GM12874 (cell line): ENCODE data around the gene KIF1A.

ENCODE experiments used
- CTCF ChIP-seq: IDR thresholded peaks from 2 replicates; pipeline ENCODE4 v1.5.1; 2011; ENCODE audit warnings: low read depth, mild to moderate bottlenecking, control low read depth, low read length, moderate library complexity; ENCODE audit not compliant: insufficient read depth

The KIF1A gene

GRCh38 chr2:240850756-240851077 lies 30.7 kb upstream of the KIF1A start:
- no peak for TF ChIP-seq CTCF

GRCh38 chr2:240850026-240850425 lies 30.0 kb upstream of the KIF1A start:
- no peak for TF ChIP-seq CTCF

- TF ChIP-seq CTCF = no peak
These were observed 29.1 kb upstream of the KIF1A start for GRCh38 chr2:240848900-240849680.

- no peak for TF ChIP-seq CTCF
These were observed 27.8 kb upstream of the KIF1A start for GRCh38 chr2:240847817-240848216.

GRCh38 chr2:240846873-240847595 lies 27.0 kb upstream of the KIF1A start:
- TF ChIP-seq CTCF = no peak

GRCh38 chr2:240840435-240841060 lies 20.5 kb upstream of the KIF1A start:
- TF ChIP-seq CTCF = peak; percentile 46
